ENCODE data around the gene SRA1. TPM values are rescaled to one million over a fixed set of nuclear protein-coding genes. Genes with fewer than 3 reads are reported as not detected.
"Not testable (repeated sequence)": the region's sequence is repeated elsewhere in the genome, so short reads cannot be mapped to it uniquely, and the experiment has no call there.

The SRA1 gene
- polyA plus RNA-seq, 3 donors: 26.8 to 31.7 (median 27.0) TPM

- DNase-seq: not testable (repeated sequence)
These were observed 22.0 kb upstream of the SRA1 start for GRCh38 chr5:140579188-140579747.

- no peak for DNase-seq
These were observed 19.5 kb upstream of the SRA1 start for GRCh38 chr5:140576776-140577201.

GRCh38 chr5:140575309-140575708 is 18.0 kb upstream of the SRA1 start:
- no peak for DNase-seq

- no peak for DNase-seq
These were observed 16.9 kb upstream of the SRA1 start for GRCh38 chr5:140574165-140574564.

GRCh38 chr5:140573683-140574082 is 16.4 kb upstream of the SRA1 start:
- DNase-seq: no peak

- DNase-seq: no peak
These were observed 13.8 kb upstream of the SRA1 start for GRCh38 chr5:140571105-140571504.

- no peak for DNase-seq
These were observed 13.2 kb upstream of the SRA1 start for GRCh38 chr5:140570488-140570887.

GRCh38 chr5:140570058-140570457 is 12.8 kb upstream of the SRA1 start:
- DNase-seq: no peak

GRCh38 chr5:140569197-140569596 is 11.9 kb upstream of the SRA1 start:
- no peak for DNase-seq

GRCh38 chr5:140568443-140569063 is 11.3 kb upstream of the SRA1 start:
- no peak for DNase-seq

- no peak for DNase-seq
These were observed 10.6 kb upstream of the SRA1 start for GRCh38 chr5:140567871-140568270.

- no peak for DNase-seq
These were observed 10.0 kb upstream of the SRA1 start for GRCh38 chr5:140567136-140567818.

- DNase-seq: no peak
These were observed 9.4 kb upstream of the SRA1 start for GRCh38 chr5:140566665-140567064.

- no peak for DNase-seq
These were observed 8.5 kb upstream of the SRA1 start for GRCh38 chr5:140565780-140566095.

- no peak for DNase-seq
These were observed 7.9 kb upstream of the SRA1 start for GRCh38 chr5:140565024-140565779.

GRCh38 chr5:140564196-140565023 is 7.1 kb upstream of the SRA1 start, which contains the start of the genes APBB3 and SLC35A4:
Gene APBB3, minus strand, starts transcription at chr5:140564598. Its CDS starts 353 bp downstream, at chr5:140564245.
Gene SLC35A4, plus strand, starts transcription at chr5:140564828. Its CDS starts 2,342 bp downstream, at chr5:140567170.
- peak; percentile 98 for DNase-seq

- DNase-seq: no peak
These were observed 6.3 kb upstream of the SRA1 start for GRCh38 chr5:140563596-140563995.

GRCh38 chr5:140561753-140562523 is 4.7 kb upstream of the SRA1 start:
- DNase-seq: no peak

GRCh38 chr5:140560227-140560626 is 3.0 kb upstream of the SRA1 start:
- no peak for DNase-seq

GRCh38 chr5:140558542-140558941 is 1.3 kb upstream of the SRA1 start:
- no peak for DNase-seq

- no peak for DNase-seq
These were observed 692 bp upstream of the SRA1 start for GRCh38 chr5:140557965-140558364.
